Measurements from ENCODE around the gene TBC1D8.

TBC1D8 gene

DNA sequence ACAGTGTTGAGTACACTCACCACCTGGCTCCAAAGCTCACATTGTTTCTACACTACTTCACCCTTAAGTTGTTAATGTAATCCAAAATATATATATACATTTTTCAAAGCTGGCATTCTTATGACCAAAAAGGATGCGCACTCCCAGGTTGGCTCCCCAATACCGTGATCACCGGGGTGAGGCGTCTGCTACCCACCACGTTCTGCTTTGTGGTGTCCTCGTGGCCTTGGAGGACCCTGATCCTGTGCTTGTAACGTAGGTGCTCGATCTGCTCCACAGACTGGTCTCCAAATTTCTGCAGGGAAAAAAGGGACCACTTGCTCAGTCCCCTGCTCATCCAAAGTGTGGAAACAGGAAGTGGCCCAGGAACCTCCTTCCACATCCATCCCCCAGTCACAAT, 123.3 kb downstream of the TBC1D8 start:
- no peak for DNase-seq (ENCODE audit: low read depth in 2 of 2)

DNA sequence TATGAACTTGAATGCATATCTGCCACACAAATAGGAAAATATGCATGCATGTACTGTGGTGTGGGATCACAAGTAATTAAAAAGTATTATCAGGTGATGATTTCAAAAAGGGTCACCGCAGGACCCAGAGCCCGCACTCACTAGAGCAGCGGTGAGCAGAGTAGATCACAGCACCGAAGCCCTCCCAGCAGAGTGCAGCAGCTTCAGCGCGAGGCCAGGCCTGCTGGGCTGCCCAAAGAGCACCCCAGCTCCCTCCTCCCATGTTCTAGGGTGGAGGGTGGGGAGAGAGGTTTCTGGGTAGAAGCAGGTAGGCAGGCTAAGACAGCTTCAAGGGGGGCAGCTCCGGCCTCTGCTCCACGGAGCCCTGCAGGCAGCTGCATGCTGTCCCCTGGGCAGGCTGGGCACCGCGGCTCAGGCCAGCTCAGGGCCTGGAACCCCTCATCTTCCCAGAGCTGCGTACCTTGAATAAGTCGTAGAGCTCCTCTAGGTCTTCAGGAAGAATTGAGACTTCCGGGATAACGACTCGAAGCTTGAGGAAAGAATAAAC, 124.2 kb downstream of the TBC1D8 start:
- no peak for DNase-seq (ENCODE audit: low read depth in 2 of 2)

DNA sequence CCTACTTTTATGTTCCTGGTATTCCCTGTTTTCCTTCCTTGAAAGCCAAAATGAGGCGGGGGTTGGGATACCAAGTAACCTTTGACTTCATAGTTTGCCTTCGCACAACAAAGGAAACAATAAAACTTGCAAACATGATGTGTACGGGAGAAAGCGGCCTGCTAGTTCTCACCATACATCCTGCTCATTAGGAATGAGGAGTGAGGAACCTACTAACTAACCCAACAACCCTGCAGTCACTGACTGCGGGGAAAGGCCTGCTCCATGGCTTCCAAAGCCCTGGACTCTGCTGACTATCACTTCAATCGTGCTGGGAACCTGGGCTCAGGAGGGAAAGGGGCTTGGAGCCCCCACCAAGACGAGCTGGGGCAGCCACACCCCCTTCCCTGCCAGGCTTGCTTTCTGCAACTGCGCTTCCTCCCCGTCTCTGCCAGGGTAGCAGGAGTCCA, 124.9 kb downstream of the TBC1D8 start:
- no peak for DNase-seq (ENCODE audit: low read depth in 2 of 2)

DNA sequence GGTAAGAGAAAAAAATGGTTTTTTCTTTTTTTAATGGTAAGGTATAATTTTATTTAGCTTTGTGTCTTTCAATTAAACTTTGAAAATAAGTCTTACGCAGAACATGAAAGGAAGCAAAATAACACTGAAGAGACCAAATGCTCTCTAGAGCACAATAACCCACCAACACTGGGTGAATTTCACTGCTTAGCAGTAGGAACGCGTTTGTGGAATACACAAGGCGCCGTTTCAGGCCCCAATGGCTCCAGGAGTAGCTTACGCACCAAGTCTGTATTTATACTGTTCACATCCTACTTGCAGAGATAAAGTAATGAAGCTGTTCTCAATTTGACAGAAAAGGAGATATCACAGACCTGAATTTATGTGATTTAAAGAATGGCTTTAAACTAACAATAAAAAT, 125.6 kb downstream of the TBC1D8 start:
- no peak for DNase-seq (ENCODE audit: low read depth in 2 of 2)

DNA sequence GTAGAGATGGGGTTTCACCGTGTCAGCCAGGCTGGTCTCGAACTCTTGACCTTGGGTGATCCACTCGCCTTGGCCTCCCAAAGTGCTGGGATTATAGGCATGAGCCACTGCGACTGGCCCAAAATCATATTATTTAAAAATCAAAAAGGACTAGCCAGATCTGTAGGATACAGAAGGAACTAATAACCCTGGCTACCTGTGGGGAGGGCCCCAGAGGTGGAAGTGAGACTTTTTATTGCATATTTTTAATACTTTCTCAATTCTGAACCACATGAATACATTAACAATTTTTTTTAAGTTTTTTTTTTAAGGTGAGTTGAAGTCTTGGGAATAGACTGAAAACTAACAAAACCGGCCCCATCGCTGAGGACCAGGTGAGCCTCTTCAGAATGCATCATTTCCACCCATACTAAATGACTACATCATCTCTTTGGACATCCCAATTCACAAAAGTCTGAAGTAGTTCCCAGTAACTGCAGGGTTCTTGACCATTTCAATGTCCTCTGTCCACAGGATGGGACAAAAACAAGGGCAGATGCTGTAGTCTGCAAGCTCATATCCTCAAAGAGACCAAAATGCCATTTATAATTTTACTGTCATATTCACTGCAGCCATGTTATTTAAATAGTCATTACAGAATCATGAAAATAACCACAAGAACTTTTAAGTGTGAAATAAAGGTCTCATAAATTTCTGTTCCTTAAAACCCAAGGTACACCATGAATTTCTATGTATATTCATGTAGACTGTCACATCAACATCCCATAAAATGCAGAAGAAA, 127.7 kb downstream of the TBC1D8 start:
- DNase-seq (ENCODE audit: low read depth in 2 of 2), result no peak

DNA sequence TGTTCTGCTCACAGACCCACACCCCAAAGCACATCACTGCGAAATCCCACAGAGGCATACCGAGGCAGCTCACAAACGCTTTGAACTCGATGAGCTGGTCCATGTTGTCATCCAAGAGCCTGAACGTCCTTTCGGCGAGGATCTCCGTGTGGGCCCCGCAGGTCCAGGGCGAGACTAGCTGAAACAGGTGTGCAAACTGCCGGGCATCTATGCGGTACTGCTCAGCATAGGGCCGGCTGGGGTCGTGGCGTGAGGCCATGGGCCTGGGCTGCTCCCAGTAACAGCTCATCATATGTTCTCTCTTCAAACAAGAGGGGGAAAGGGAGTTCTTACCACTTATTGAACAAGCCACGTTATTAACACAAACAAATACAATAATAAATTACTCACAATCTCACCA, 129.0 kb downstream of the TBC1D8 start:
- no peak for DNase-seq (ENCODE audit: low read depth in 2 of 2)

DNA sequence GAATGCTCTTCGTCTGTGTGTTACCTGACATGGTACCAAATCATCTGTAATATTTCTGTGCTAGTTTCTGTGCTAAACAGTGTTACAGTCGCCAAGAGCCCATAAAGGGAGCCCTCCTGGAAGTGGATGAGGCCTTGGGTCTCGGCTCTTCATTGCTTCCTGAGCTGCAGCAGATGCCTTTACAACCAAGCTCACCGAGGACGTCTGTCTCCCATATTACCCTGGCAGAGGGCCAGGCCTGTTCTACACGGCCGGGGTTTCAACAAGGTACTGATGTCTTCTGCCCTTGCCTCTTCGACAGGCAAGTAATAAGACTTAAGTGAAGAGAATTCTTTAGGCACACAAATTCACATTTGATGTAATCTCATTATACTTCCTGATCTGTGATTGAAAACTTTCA, 132.2 kb downstream of the TBC1D8 start:
- DNase-seq (ENCODE audit: low read depth in 2 of 2), result no peak

DNA sequence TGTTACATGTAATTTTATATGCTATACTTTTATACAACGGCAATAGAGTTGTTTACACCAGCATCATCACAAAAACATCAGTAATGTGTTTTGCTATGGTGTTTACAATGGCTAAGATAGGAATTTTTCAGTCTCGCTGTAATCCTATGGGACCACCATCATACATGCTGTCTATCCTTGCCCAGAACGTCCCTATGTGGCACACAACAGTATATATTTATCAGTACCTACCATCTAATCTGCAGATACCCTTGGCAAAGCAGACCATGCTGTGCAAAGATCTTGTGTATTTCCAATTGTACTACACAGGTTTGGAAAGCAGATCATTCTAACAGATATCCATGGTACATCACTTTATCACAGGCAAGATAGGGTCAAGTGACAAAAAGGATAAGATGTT, 133.8 kb downstream of the TBC1D8 start:
- no peak for DNase-seq (ENCODE audit: low read depth in 2 of 2)

DNA sequence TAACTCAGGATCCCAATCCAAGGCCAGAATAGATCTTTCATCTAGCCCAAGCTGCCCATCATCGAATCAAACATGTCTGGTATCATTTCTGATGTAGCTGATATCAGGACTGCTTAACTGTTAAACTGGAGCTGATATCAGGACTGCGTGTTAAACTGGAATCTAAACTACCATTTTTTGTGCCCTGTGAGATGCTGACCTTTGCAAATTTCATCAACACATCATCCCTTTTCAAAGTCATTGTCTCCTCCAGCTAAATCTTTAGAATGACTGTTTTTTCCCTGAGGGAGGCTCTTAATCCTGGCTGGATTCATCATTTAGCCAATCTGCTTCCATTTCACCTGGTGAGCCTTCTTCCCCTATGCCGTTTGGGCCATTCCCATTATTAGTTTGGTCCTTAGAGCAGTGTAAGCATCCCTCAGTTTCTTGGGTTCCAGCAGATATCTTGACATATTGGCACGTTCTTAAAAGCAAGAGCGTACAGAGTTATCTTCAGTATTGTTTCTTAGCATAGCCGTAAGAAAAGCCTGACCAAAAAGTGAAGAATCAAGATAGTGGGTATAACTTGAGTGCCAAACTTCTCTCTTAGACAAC, 136.8 kb downstream of the TBC1D8 start:
- no peak for DNase-seq (ENCODE audit: low read depth in 2 of 2)

DNA sequence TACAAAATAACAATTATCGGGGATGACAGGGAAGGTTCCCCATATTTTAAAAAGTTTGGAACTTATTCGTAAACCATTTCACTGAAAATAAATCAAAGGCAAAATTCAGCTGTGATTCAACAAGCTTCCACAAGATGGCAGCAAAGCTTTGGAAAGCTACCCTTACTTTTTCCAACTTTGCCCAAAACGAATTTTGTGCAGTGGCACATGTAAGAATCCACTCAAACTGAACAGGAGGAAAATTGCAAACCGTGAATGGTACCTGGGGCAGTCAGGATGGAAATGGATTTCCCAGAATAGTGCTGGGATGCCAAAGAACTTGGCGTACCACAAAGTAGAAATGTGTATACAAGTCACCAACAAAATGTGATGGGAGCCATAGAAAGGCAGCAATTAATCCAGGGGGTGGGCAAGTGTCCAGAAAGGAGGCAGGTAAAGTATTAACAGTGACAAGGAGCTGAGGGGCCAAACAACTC, 138.4 kb downstream of the TBC1D8 start:
- peak in 1 of 2 donors; percentile 36 for DNase-seq (ENCODE audit: low read depth in 2 of 2)

DNA sequence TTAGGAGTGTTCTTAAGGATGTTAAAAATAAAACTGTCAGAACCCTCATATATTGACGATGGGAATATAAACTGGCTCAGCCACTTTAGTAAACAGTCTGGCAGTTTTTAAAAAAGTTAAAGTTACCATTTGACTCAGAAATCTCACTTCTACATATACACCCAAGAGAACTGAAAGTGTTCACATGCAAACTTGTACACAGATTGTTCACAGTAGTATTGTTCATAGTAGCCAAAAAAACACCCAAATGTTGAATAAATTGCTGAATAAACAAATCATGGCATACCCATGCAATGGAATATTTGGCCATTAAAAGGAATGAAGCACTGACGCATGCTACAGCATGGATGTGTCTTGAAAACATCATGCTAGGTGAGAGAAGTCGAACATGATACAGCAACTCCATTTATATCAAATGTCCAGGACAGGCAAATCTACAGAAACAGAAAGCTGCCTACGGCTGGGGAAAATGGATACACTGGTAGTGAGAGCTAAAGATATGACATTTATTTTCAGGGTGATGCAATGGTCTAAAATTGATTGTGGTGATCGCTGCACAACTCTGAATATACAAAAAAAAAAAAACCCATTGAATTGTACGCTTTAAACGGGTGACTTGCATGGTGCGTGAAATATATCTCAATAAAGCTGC, 139.0 kb downstream of the TBC1D8 start:
- DNase-seq (ENCODE audit: low read depth in 2 of 2), result no peak

DNA sequence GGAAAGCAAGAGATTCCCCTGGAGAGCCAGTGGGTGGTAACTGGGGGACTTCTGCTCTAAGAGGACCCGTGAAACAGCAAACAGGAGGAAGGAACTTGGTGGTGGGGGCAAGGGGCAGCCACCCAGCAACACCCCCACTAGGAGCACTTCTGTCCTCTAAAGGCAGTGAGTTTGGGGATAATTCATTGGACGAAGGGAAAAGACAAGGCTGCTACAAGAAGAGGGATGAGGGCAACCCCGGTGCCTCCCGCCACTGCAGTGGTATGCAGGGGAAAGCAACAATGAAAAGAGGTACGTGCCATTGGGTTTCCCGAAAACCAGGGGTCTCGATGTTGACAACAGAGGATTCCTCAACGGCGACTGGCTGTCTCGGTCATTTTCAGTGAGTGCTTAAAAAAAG, 140.0 kb downstream of the TBC1D8 start:
- DNase-seq (ENCODE audit: low read depth in 2 of 2), result no peak

DNA sequence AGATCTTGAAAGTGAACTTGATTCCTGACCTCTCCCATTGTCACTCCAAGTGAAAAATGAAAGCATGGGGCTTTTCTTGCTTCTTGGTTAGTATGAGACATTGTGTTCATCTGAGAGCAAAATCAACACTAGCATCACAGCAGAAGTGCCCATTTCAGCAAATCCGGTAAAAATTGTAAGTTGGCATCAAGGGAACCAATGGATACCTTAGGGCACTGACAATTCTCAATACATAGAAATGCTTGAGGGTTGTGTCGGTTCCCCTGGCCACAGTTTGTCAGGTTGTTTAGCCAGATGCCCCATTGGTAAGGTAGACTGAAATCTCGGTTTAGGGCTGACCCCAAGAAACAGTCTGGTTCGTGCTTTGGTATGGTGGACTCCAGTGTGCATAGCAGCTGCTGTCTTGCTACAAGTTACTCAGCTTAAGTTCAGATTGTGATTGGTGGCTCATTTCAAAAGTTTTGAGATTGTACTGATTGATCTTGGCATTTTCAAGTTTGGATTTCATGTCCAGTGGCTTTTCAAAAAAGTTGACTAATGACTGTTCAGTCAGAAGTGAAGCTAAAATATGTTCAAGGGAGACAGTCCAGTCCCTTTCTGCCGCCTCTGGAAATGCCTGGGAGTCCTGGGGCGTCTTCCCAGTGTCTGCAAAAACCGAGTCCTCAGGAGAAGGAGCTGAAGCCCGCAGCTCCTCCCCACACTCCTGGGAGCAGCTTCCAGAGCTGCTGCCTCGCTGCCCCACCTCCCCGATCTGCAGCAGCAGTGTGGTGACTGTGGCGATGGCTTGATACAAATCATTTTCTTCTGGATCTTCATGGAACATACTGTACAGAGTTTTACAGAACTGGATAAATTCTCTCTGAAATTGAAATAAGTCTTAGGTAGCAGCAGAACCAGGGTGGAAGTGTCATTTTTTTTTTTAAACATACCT, 143.5 kb downstream of the TBC1D8 start:
- DNase-seq (ENCODE audit: low read depth in 2 of 2), result no peak

DNA sequence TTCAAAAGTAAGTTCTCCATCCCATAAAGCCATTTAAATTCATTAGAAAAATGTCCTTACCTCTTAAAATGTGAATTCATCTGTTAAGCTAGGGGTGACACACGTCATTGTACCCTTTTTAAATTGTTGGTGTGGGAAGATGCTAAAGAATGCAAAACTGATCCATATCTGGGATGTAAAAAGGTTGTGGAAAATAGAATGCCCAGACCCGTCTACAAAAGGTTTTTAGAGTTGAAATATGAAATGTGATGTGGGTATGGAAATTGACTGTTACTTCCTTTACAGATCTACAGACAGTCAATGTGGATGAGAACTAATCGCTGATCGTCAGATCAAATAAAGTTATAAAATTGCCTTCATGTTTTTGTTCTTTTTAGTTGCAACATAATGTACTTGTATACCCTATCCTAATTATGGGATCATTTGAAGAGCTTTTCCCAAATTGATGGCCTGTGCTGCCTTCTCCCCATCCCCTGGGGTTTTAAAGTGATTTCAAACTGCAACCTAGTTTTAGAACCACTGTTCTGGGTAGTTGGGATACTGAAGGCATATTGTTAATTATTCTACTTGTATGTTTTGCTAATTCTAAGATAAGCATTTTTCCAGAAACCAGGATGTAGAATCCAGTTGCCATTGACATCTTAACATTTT, 145.0 kb downstream of the TBC1D8 start:
- no peak for DNase-seq (ENCODE audit: low read depth in 2 of 2)

DNA sequence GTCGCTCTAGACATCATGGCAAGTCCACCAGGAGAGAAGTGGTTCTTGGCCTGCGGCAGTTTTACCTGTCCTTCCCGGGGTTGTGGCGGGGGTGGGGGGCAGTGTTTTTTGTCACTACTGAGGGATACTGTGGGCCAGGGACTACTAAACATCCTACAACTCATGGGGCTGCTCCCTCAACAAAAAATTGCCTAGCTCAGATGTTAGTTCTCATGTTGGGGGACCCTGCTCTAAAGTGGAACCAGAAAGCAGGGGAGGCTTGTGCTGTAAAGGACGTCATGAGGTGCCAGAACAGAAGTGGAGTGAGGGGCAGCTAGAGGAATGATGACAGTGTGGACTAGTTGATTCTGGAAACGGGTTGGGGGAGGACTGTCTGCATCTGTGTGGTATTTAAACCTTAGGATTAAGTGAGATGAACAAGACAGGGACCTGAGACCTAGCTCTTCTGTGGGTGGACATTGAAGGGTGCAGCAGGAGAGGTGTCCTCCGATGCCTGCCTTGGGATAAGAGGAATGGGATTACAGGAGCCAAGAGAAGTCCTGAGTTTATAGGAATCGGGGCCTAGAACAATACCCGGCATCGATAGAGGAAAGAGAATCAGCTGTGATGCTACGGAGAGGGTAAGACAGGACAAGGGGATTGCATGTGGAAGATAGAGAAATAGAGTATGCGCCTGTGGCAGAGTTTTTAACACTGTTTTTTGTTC, 146.4 kb downstream of the TBC1D8 start:
- no peak for DNase-seq (ENCODE audit: low read depth in 2 of 2)

DNA sequence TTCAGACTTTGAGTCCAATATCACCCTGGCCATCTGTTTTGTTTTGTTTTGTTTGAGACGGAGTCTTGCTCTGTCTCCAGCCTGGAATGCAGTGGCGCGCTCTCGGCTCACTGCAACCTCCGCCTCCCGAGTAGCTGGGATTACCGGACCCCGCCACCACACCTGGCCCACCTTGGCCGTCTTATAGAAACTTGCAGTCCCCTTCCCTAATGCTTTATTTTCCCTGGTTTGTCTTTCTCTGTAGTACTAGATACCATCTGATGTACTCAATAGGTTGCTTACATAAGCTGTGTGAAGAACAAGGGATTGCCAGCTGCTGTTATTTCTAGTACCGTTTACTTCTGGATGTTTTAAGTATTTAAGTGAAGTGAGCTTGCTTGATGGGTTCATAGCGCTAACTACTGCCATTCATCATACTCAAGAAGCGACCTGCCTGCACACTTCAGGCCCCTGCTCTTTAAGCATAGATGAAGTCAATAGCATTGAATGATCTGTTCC, 147.9 kb downstream of the TBC1D8 start:
- no peak for DNase-seq (ENCODE audit: low read depth in 2 of 2)

DNA sequence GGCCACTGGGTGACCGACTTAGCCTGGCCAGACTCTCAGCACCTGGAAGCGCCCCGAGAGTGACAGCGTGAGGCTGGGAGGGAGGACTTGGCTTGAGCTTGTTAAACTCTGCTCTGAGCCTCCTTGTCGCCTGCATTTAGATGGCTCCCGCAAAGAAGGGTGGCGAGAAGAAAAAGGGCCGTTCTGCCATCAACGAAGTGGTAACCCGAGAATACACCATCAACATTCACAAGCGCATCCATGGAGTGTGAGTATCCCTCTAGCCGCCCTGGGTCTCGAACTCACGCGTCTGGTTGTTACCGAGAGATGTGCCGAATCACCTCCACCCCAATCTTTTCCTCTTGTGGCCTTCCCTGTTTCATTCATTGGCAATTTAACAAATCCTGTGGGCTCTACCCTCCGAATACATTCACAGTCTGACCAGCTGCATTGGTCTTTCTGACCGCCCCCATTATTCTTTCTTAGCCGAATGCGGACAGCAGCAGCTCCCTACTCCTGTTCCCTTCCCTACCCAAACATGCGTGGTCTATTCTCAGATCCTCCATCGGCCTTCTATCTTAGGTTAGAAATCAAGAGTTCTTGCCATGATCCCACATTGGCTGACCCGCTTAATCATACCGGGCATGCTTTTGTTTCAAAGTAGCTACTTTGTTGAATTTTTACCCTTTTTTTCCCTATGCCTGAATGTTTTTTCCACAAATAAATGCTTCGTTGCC, 148.5 kb downstream of the TBC1D8 start:
- no peak for DNase-seq (ENCODE audit: low read depth in 2 of 2)

DNA sequence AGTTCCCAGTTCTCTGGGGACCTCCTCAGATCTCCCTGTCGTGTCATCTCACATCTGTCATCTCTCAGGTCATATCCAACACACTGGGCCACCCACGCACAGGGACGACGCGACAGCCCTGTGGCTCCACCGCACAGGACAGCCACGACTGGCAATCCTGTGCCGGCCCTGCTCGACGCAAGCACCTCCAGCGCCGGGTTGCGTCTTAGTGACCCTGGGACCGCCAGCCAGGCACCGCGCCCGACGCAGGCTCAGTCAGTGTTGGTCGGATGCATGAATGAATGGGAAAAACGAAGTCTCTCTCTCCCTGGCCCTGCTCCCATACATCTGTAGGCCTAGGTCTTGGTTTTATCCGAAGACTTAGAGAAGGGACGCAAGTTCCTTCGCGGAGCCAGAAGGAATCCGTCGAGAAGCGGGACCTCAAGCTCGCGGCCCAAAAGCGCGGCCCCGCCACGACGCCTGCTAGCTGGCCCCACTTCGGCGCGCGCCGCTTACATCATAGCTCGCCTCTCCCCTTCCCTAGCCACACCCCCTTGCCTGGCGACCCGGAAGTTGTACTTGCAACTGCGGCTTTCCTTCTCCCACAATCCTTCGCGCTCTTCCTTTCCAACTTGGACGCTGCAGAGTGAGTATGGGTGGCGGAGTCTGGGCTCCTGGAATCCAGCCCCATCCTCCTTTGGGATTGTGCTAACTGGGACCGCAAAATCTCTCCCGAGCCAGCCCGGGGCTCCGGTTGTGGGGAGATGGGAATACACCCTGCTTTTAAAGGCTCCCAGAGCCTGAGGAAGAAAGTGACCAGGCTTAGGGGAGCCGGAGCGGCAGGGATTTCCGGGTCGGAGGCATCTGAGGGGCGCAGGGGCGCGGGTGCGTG, 149.3 kb downstream of the TBC1D8 start, which contains the start of gene RPL31:
Gene RPL31, plus strand, starts transcription at position 599 of the 871 bp plus-strand sequence. CDS start 413 bp downstream, outside the sequence.
- DNase-seq (ENCODE audit: low read depth in 2 of 2), result peak; percentile 91 to 94

All from stimulated activated CD4-positive, alpha-beta T cell treated with anti-CD3 and anti-CD28 coated beads, Interleukin-1b, Interleukin-23, amount 100 ng/mL, for 4 hours (primary cell).